ENCODE results near the gene MPV17L.
"Not testable (repeated sequence)": the region's sequence is repeated elsewhere in the genome, so short reads cannot be mapped to it uniquely, and the experiment has no call there.

Gene MPV17L

GRCh38 chr16:15409476-15409875, 13.9 kb downstream of the MPV17L start:
- DNase-seq (ENCODE audit: low read depth in 2 of 2): not testable (repeated sequence)

- DNase-seq (ENCODE audit: low read depth in 2 of 2): no peak
Measured at GRCh38 chr16:15415511-15415985, 20.0 kb downstream of the MPV17L start.

- DNase-seq (ENCODE audit: low read depth in 2 of 2): no peak
Measured at GRCh38 chr16:15417197-15417596, 21.6 kb downstream of the MPV17L start.

- DNase-seq (ENCODE audit: low read depth in 2 of 2): no peak
Measured at GRCh38 chr16:15418206-15418605, 22.7 kb downstream of the MPV17L start.

- DNase-seq (ENCODE audit: low read depth in 2 of 2): not testable (repeated sequence)
Measured at GRCh38 chr16:15421696-15422095, 26.1 kb downstream of the MPV17L start.

- DNase-seq (ENCODE audit: low read depth in 2 of 2): no peak
Measured at GRCh38 chr16:15422222-15422621, 26.7 kb downstream of the MPV17L start.

- DNase-seq (ENCODE audit: low read depth in 2 of 2): no peak
Measured at GRCh38 chr16:15425861-15426260, 30.3 kb downstream of the MPV17L start.

GRCh38 chr16:15426796-15427195, 31.2 kb downstream of the MPV17L start:
- DNase-seq (ENCODE audit: low read depth in 2 of 2): no peak

- peak; percentile 27 to 38 for DNase-seq (ENCODE audit: low read depth in 2 of 2)
Measured at GRCh38 chr16:15427648-15428239, 32.2 kb downstream of the MPV17L start.

- DNase-seq (ENCODE audit: low read depth in 2 of 2): not testable (repeated sequence)
Measured at GRCh38 chr16:15430884-15431283, 35.3 kb downstream of the MPV17L start.

GRCh38 chr16:15434079-15434424, 38.5 kb downstream of the MPV17L start:
- no peak for DNase-seq (ENCODE audit: low read depth in 2 of 2)

GRCh38 chr16:15434425-15435215, 39.1 kb downstream of the MPV17L start, which contains the start of gene BMERB1:
Gene BMERB1 (plus strand): TSS chr16:15434588. CDS start chr16:15434654, 66 bp downstream.
- DNase-seq (ENCODE audit: low read depth in 2 of 2): peak; percentile 31 to 38

- no peak for DNase-seq (ENCODE audit: low read depth in 2 of 2)
Measured at GRCh38 chr16:15435216-15435864, 39.8 kb downstream of the MPV17L start.

GRCh38 chr16:15439102-15439501, 43.5 kb downstream of the MPV17L start:
- no peak for DNase-seq (ENCODE audit: low read depth in 2 of 2)

- DNase-seq (ENCODE audit: low read depth in 2 of 2): no peak
Measured at GRCh38 chr16:15439521-15439920, 44.0 kb downstream of the MPV17L start.

- DNase-seq (ENCODE audit: low read depth in 2 of 2): no peak
Measured at GRCh38 chr16:15440852-15441251, 45.3 kb downstream of the MPV17L start.

GRCh38 chr16:15442140-15442539, 46.6 kb downstream of the MPV17L start:
- not testable (repeated sequence) for DNase-seq (ENCODE audit: low read depth in 2 of 2)

- no peak for DNase-seq (ENCODE audit: low read depth in 2 of 2)
Measured at GRCh38 chr16:15443753-15444152, 48.2 kb downstream of the MPV17L start.

GRCh38 chr16:15444264-15444663, 48.7 kb downstream of the MPV17L start:
- DNase-seq (ENCODE audit: low read depth in 2 of 2): no peak

GRCh38 chr16:15445450-15445849, 49.9 kb downstream of the MPV17L start:
- no peak for DNase-seq (ENCODE audit: low read depth in 2 of 2)

GRCh38 chr16:15446901-15447300, 51.3 kb downstream of the MPV17L start:
- DNase-seq (ENCODE audit: low read depth in 2 of 2): no peak

GRCh38 chr16:15450624-15451023, 55.1 kb downstream of the MPV17L start:
- DNase-seq (ENCODE audit: low read depth in 2 of 2): no peak
